Ectodermal cell (in vitro differentiated cells): ENCODE data around the gene UBQLN4.
A peak's percentile ranks its signal among the peaks of the same experiment; 100 is the strongest.

Experiments used
- H3K27ac ChIP-seq: 2 replicates; pipeline ENCODE4 v1.7.0; 2013; ENCODE audit warnings: mild to moderate bottlenecking, low read depth, low read length; ENCODE audit not compliant: insufficient read depth, poor library complexity, severe bottlenecking
- H3K27me3 ChIP-seq: 2 replicates; pipeline ENCODE4 v1.7.0; 2013; ENCODE audit warnings: mild to moderate bottlenecking, low read length; ENCODE audit not compliant: insufficient read depth, control insufficient read depth, poor library complexity, severe bottlenecking
- H3K36me3 ChIP-seq: one replicate; pipeline ENCODE4 v1.7.0; 2013; ENCODE audit warnings: low read length; ENCODE audit not compliant: control insufficient read depth, insufficient read depth
- H3K4me1 ChIP-seq: one replicate; pipeline ENCODE4 v1.7.0; 2013; ENCODE audit warnings: low read length; ENCODE audit not compliant: control insufficient read depth, insufficient read depth
- H3K4me3 ChIP-seq: 2 replicates; pipeline ENCODE4 v1.7.0; 2013; ENCODE audit warnings: low read depth, low read length, control low read depth; ENCODE audit not compliant: insufficient read depth
- H3K9me3 ChIP-seq: 2 replicates; pipeline ENCODE4 v1.7.0; 2013; ENCODE audit warnings: mild to moderate bottlenecking, low read length, moderate library complexity; ENCODE audit not compliant: control insufficient read depth
- WGBS, 2 experiments: methylation state at CpG; one replicate each; pipeline ENCODE4 v1.1.7; 2013; ENCODE audit warnings: missing lambda C conversion rate in 2 of 2; 5-methylcytosine and 5-hydroxymethylcytosine counted together

Gene UBQLN4

DNA sequence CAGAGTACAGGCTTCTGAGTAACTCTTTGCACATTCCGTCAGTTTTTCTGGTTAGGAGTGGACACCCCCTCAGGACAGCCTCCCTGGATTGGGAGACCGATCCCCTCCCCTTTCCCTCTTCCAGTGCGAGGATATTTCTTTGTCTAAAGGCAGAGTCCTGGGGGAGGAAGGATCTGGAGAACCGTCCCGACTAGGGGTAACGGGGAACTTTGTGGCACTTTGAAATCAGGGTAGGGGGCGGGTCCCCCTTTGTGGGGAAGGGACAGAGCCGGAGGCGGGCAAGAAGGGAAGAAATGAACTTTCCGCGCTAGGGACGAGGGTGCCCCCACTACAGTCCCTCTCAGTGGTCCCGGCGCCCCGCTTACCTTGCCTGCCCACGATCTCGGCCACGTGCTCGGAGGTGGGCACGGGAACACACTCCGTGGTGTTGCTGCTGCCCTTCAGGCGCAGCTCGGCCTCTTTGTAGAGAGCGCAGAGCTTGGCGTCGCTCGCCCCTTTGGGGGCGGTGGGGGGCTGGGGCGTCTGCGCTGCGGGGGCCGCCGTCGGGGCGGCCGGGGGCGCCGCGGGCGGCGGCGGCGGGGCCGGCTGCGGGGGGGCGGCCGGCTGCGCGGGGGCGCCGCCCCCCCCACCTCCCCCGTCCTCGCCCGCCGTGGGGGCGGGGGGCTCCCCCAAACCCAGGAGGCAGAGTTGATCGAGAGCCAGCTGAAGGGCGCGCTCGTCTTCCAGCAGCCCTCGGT, 27.8 kb upstream of the UBQLN4 start:
- WGBS, 2 experiments, result 0% methylated on average over 58 to 61 of the region's 61 CpGs
- Histone ChIP-seq H3K9me3 (no peaks in the 10 kb centered on the region), H3K4me1 (peaks cover 41% of the 10 kb centered on the region), H3K27me3 (no peaks in the 10 kb centered on the region), H3K27ac (peak overlapping the region; percentile 99), H3K36me3 (peaks cover 10% of the 10 kb centered on the region), H3K4me3 (peak overlapping the region; percentile 65)

DNA sequence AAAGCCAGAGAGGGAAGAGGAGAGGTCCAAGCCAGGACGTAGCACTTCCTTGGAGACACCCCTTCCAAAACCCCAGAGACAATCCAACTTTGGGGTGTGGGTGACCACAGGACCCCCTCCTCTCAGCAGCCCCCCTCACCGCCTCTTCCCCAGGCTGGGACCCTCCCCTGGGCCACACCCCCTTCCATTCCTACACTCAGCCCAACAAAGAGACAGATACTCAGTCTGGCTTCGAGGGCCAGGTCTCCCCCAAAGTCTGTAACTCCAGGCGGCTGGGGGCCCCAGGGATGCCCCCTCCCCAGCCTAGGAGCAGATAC, 27.2 kb upstream of the UBQLN4 start:
- 0% methylated on average over 4 of the region's 4 CpGs for WGBS, 2 experiments
- peaks cover 45% of the 10 kb centered on the region for H3K4me1 ChIP-seq
- peak overlapping the region; percentile 79 for H3K27ac ChIP-seq
- no peaks in the 10 kb centered on the region for H3K27me3 ChIP-seq
- no peaks in the 10 kb centered on the region for H3K9me3 ChIP-seq
- peak overlapping the region; percentile 65 for H3K4me3 ChIP-seq
- H3K36me3 ChIP-seq, result peaks cover 12% of the 10 kb centered on the region

DNA sequence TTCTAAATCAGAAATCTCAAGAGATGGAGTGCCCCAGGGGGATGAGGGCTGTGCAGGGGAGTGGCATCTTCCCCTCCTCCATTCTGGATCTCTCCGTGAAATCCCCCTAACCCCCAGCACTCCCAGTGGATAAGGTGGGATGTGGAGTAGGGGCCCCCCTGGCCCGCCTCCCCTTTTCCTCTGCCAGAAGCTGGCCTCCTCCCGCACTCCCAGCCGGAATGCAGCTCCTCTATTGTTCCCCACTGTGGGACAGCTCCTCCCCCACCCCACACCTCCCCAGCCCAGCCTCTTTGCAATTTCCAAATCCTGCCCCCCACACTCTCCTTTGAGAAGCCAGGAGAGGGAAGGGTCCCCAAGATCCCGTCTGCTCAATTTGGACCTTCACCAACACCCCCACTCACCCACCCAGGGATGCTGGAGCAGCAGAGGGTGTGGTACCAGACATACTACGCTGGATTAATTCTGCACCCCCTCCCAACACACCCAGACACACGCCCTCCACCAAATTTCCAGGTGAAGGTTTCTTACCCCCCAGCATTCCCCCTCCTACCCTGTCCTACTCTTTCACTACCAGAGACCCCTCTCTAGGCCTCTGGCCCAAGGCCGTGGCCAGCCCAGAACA, 26.8 kb upstream of the UBQLN4 start:
- no peaks in the 10 kb centered on the region for H3K9me3 ChIP-seq
- no peaks in the 10 kb centered on the region for H3K27me3 ChIP-seq
- WGBS, 2 experiments, result 0% methylated on average over 7 to 8 of the region's 8 CpGs
- H3K36me3 ChIP-seq, result peaks cover 16% of the 10 kb centered on the region
- peaks cover 48% of the 10 kb centered on the region for H3K4me1 ChIP-seq
- H3K4me3 ChIP-seq, result peak overlapping the region; percentile 65
- H3K27ac ChIP-seq, result peak overlapping the region; percentile 79

DNA sequence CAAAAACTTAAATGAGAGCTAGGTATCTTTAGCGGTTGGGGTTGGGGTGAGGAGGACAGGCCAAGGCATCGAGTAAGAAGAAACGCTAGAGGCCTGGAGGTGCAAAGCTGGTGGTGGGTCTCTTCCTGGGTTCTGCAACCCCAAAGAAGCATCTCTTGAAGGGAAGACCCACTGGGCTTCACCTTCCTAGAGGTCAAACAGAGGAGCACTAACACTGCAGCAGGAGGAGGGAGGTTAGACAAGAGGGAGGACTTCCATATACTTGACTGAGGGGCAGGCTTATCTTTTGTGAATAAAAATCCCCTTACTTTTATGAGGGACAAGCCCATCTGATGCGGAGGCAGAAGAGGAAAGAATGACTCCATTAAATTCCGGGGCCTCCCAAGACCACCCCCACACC, 26.2 kb upstream of the UBQLN4 start:
- H3K27ac ChIP-seq, result no peak overlapping the region
- peak overlapping the region; percentile 65 for H3K4me3 ChIP-seq
- H3K9me3 ChIP-seq, result no peaks in the 10 kb centered on the region
- peaks cover 16% of the 10 kb centered on the region for H3K36me3 ChIP-seq
- no peaks in the 10 kb centered on the region for H3K27me3 ChIP-seq
- 52 to 57% methylated on average over 5 of the region's 5 CpGs for WGBS, 2 experiments
- peaks cover 49% of the 10 kb centered on the region for H3K4me1 ChIP-seq

DNA sequence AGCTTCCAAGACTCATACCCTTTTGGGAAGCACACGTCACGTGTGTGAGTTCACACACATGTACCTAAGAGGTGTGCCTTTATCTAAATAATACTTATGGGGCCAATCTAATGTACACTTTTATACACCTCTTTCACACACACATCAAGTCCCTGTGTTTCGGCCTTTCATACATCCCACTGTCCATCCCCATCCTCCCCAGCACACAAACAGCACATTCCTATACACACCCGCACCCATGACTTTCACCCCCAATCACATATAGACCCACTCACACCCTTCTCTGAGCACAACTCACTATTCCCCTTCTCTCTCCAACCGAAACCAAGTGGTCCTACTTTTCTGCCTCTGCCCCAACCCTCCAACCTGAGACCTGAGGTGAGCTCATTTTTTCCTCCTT, 25.1 kb upstream of the UBQLN4 start:
- Histone ChIP-seq H3K27ac (peak overlapping the region; percentile 9), H3K9me3 (no peaks in the 10 kb centered on the region), H3K4me3 (peak overlapping the region; percentile 65), H3K4me1 (peaks cover 56% of the 10 kb centered on the region), H3K27me3 (no peaks in the 10 kb centered on the region), H3K36me3 (peaks cover 16% of the 10 kb centered on the region)
- 75% methylated on average over 5 of the region's 5 CpGs for WGBS, 2 experiments

DNA sequence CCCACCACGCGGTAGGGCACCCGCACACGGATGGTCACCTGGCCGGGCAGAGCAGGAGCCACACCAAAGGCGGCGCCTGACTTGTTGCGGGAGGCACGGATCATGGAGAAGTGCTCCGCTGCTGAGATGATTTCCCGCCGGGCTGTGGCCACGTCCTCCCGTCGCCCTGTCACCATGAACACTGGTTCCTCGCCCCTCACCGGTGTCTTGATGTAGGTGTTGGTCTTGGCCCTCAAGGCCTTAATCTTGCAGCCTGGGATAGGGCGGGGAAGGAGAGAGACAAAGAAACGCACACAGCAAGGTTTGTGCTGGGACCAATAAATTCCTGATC, 23.8 kb upstream of the UBQLN4 start:
- H3K9me3 ChIP-seq, result no peaks in the 10 kb centered on the region
- H3K4me1 ChIP-seq, result peaks cover 67% of the 10 kb centered on the region
- WGBS, 2 experiments, result 75 to 81% methylated on average over 19 of the region's 19 CpGs
- H3K27ac ChIP-seq, result peak overlapping the region; percentile 11
- no peaks in the 10 kb centered on the region for H3K27me3 ChIP-seq
- H3K4me3 ChIP-seq, result peak overlapping the region; percentile 29
- peaks cover 22% of the 10 kb centered on the region for H3K36me3 ChIP-seq

DNA sequence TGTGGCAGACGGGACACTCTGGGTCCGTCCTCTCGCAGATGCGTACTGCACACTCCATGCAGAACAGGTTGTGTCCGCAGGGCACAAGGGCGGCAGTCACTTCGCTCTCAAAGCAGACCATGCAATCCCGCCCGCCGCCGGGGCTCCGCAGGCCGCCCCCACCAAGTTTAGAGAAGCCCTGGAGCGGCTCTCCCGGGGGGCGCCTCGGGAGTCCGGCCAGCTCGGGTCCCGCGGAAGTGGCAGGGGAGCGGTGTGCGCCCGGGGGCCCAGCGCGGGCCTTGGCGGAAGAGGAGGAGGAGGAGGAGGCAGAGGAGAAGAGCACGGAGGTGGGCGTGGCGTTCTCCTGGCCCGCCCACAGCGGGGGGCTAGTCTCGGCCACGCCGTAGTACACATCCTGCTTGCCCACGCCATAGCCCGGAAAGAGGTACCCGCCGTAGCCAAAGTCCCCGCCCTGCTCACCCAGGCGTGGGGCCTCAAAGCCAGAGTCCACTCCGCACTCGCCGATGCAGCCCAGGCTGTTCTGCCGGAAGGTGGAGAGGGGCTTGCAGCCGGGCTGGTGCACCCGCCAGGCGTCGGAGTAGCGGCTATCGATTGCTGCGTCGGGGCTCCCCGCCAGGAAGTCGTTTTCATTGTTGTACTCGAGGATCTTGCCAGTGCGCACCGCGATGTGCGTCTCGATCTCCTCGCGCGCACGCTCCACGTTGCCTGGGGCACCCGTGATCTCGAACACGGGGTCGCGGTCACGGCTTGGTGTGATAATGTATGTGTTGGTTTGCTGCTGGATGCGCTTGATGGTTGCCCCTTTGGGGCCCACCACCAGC, 23.2 kb upstream of the UBQLN4 start:
- Histone ChIP-seq H3K4me1 (peaks cover 72% of the 10 kb centered on the region), H3K9me3 (no peaks in the 10 kb centered on the region), H3K27ac (peak overlapping the region; percentile 76), H3K4me3 (peak overlapping the region; percentile 29), H3K36me3 (peaks cover 22% of the 10 kb centered on the region), H3K27me3 (no peaks in the 10 kb centered on the region)
- 46 to 48% methylated on average over 73 of the region's 73 CpGs for WGBS, 2 experiments

DNA sequence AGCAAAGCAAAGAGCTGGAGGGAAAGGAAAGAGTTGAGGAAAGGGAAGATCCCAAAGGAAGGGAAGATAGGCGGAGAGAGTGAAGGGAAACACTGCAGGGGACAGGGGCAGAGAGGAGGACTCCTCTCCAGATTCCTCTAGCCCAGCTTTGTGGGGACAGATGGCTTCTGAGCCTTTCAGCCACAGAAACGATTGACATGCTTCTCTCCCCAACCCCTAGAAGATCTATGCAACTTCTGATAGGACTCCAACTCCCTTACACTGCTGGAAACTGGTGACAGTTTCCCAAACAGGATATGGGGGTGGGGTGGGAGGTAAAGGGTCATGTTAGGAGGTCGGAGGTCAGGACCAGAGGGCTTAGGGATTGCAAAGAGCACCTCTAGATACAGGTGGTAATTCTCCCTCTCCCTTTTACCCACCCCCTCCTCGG, 22.2 kb upstream of the UBQLN4 start:
- peak overlapping the region; percentile 66 for H3K27ac ChIP-seq
- H3K27me3 ChIP-seq, result no peaks in the 10 kb centered on the region
- no peaks in the 10 kb centered on the region for H3K9me3 ChIP-seq
- 30 to 36% methylated on average over 3 to 4 of the region's 4 CpGs for WGBS, 2 experiments
- peaks cover 22% of the 10 kb centered on the region for H3K36me3 ChIP-seq
- H3K4me3 ChIP-seq, result no peak overlapping the region
- peaks cover 72% of the 10 kb centered on the region for H3K4me1 ChIP-seq

DNA sequence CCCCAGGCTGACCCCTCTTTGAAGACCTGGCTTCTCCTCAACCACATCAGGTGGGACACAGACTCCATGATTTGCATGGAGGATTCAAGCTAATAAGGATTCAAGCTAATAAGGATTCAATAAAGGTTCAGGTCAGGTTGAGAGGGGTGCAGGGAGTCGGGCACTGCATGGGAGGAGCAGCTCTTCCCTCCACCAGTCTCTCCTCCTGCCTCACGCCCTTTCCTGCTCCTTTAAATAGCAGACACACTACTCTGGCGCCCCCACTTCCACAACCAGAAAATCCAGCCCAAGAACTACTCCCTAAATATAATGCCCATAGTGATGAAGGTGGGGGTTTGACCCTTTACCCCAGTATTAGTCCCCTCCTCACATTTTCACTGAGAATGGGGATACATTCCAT, 21.6 kb upstream of the UBQLN4 start:
- H3K4me1 ChIP-seq, result peaks cover 77% of the 10 kb centered on the region
- H3K9me3 ChIP-seq, result no peaks in the 10 kb centered on the region
- WGBS, 2 experiments, result 41 to 69% methylated on average over 2 to 3 of the region's 3 CpGs
- peak overlapping the region; percentile 14 for H3K4me3 ChIP-seq
- peak overlapping the region; percentile 56 for H3K27ac ChIP-seq
- H3K27me3 ChIP-seq, result no peaks in the 10 kb centered on the region
- peaks cover 22% of the 10 kb centered on the region for H3K36me3 ChIP-seq

DNA sequence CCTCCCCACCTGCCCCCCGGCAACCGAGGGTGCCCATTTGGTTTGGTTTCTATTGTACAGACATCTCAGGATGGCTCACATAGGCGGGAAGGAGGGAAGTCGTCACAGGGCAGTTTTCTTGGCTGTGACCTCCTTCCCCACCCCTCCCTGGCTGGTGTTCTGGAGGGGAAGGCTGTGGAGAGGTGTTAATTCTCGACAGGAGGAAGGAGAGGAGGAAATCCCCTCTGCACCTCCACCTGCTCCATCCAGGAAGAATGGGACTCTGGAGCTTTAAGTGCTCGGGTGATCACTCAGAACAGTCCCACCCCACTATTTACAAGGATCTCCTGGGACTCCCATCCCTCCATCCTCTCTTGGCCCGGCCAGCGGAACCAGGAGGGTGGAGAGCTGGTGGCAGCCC, 21.1 kb upstream of the UBQLN4 start:
- H3K4me3 ChIP-seq, result peak overlapping the region; percentile 14
- peak overlapping the region; percentile 56 for H3K27ac ChIP-seq
- peaks cover 80% of the 10 kb centered on the region for H3K4me1 ChIP-seq
- H3K36me3 ChIP-seq, result peaks cover 22% of the 10 kb centered on the region
- no peaks in the 10 kb centered on the region for H3K9me3 ChIP-seq
- H3K27me3 ChIP-seq, result no peaks in the 10 kb centered on the region
- 34 to 49% methylated on average over 5 to 6 of the region's 8 CpGs for WGBS, 2 experiments
